Measurements from ENCODE around the gene CSF3R.

GRCh38 chr1:36458910-36459309, 23.8 kb downstream of the CSF3R start:
- TF ChIP-seq CTCF (conservative IDR thresholded peaks at IDR 0.05; ENCODE audit: low read depth, low read length) = no peak
- no peak for TF ChIP-seq EZH2 (IDR thresholded peaks at IDR 0.05; ENCODE audit: low read length, unreplicated experiment)

Measured in PC-3 (cell line).